Glomerular endothelial cell (primary cell): ENCODE measurements around the gene PDGFC. TPM values are rescaled to one million over a fixed set of nuclear protein-coding genes. Genes with fewer than 3 reads are reported as not detected.
"Not testable (repeated sequence)": the region's sequence is repeated elsewhere in the genome, so short reads cannot be mapped to it uniquely, and the experiment has no call there.

Experiments used
- DNase-seq: peaks from one replicate; pipeline ENCODE4 v3.0.0-alpha.2; 2011; ENCODE audit warnings: low read depth, low spot score; ENCODE audit errors: extremely low read depth
- total RNA-seq: library from RNA; depleted of rRNA; stranded (reverse); fragments of >200 nt; gene quantifications from 2 replicates; pipeline ENCODE4 v1.2.3, GENCODE V29; 2015

Gene PDGFC
- total RNA-seq, 1 donor from 2014 or later = 13.7 TPM

GRCh38 chr4:156913234-156913633 lies 58.4 kb downstream of the PDGFC start:
- DNase-seq = no peak

DNA sequence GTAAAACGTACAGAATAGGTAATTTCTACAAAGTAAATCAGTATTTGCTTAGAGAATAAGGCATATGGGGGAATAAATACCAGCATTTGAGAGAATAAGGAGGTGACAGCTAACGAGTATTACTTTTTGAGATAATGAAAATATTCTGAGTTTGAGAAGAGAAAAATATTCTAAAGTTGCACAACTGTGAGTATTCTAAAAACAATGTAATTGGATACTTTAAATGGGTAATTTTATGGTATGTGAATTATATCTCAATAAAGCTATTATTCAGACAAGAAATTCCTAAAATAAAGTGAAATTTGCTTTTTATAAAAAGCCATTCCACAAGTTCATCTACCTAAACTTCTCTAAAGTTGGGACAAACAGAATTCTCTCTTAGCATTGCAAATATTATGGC lies 62.6 kb downstream of the PDGFC start:
- DNase-seq = no peak

DNA sequence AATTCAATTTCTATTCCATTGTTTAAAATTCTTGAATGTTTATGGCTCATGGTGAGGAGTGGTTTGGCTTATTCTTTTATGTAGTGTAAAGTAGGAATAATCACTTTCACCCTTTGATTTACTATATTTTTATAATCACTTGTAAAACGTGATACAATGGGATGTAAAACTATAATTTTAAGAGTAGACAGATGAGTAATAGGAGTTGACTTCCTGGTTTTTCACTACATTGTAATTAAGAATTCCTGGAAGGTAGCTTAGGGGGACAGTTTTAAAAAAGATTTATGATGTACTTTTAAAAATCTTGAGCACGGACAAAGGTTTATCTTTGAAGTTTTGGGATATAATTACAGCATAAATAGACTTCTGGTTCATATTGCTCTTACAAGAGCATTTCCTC lies 65.3 kb downstream of the PDGFC start:
- no peak for DNase-seq

GRCh38 chr4:156901871-156902270 lies 69.7 kb downstream of the PDGFC start:
- DNase-seq = no peak

DNA sequence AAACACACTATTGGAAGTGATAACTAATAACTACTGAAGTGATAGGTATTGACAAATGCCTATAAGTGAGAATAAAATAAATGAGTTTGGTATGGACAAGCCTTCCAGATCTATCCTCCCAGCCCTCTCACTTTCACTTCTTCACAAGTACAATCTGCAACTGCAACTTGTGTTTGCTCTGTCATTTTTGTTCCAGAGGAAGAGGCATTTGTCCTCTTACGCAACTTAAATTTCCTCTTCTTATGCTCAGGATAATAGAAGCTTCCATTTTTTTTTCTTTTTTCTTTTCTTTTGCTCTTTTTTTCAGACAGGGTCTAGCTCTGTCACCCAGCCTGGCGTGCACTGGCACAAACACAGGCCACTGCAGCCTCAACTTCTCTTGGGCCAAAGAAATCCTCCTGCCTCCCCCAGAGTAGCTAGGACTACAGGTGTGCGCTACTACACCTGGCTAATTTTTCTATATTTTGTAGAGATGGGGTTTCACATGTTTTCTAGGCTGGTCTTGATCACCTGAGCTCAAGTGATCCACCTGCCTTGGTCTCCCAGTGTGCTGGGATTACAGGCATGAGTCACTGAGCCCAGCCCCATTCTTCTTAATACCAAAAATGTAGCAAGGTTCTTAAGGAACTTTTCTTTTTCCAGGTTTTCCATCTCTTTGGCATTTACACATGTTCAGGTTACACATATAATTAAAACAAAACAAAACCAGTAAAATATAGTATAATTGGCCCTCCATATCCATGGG lies 73.1 kb downstream of the PDGFC start:
- DNase-seq = no peak

GRCh38 chr4:156896527-156896926 lies 75.1 kb downstream of the PDGFC start:
- no peak for DNase-seq

- DNase-seq = no peak
These were observed 77.4 kb downstream of the PDGFC start for GRCh38 chr4:156894234-156894633.

DNA sequence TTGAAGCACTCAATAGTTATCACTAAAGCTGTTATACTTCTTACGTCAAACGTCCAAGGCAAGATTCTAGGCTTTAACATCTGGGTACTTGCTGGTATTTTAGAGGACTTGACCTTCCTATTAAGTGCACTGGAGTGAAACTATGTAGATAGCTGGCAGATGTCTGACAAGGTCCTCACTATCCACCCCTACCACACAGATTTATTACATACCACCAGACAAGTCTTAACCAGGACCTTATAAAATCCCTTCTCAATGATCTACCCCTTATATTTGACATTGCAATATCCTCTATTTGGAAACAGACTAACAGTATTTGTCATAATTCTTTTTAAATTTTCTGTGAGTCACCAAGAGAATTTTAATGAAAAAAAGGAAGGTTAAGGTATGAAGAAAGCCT lies 78.8 kb downstream of the PDGFC start:
- no peak for DNase-seq

DNA sequence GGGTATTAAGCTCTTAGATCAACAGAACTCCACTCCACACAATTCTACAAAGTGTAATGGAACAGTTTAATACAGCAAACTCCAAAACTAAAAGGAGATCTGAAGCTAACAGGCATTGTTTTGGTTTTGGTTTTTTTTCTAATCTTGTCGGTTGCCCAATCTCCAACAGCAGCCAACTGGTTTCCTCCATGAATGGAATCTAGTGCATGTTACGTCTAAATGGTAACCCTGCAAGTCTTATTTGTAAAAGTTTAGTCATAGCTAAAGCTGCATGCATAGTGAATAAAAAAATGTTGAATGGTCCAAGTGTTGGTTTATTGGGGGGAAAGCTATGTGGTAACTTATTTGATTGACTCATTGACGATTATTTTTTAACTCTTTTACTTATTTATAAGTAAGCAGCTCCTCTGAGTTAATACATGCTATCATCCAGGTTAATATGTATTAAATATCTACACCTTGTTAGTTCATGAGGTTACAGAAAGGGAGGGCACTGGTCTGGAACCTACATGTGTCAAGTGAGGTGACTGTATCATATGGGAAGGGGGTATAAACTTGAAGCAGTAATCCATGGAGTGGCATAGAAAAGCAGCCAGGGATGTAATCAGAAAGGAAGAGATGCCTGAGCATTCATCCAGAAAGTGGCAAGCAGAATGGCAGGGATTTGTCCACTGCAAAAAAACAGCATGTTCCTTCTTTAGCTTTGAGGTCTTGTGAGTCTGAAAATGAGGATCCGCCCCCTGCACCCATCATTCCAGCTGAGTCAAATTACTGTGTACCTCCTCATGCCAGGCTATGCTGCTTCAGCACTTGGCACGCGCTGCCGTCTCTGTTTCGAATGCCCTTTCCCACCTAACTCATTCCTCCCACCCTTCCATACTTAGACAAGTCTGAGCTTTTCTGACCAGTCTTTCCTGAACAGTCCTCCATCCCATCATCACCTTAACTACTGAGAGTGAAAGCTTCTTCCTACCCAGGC lies 81.7 kb downstream of the PDGFC start:
- DNase-seq = no peak

- no peak for DNase-seq
These were observed 82.8 kb downstream of the PDGFC start for GRCh38 chr4:156888762-156889161.

- no peak for DNase-seq
These were observed 85.1 kb downstream of the PDGFC start for GRCh38 chr4:156886481-156886880.

DNA sequence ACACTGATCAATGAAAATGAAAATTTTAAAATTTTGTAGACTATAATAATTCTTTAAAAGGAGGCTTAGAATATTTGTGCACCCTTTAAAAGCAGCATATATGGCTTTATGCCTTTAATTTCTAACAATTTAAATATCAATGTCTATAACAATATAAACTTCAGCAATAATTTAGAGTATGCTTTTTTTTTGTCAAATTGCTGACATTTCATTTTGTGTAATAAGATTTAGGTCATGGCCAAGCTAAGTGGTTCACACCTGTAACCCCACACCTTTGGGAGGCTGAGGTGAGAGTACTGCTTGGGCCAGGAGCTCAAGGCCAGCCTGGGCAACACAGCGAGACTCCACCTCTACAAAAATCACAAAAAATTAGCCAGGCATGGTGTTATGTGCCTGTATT lies 86.2 kb downstream of the PDGFC start:
- no peak for DNase-seq

GRCh38 chr4:156884183-156884582 lies 87.4 kb downstream of the PDGFC start:
- no peak for DNase-seq

- no peak for DNase-seq
These were observed 95.9 kb downstream of the PDGFC start for GRCh38 chr4:156875704-156876103.

GRCh38 chr4:156875055-156875454 lies 96.5 kb downstream of the PDGFC start:
- DNase-seq = no peak

GRCh38 chr4:156873799-156874198 lies 97.8 kb downstream of the PDGFC start:
- DNase-seq = no peak

GRCh38 chr4:156870861-156871260 lies 100.7 kb downstream of the PDGFC start:
- DNase-seq = no peak

DNA sequence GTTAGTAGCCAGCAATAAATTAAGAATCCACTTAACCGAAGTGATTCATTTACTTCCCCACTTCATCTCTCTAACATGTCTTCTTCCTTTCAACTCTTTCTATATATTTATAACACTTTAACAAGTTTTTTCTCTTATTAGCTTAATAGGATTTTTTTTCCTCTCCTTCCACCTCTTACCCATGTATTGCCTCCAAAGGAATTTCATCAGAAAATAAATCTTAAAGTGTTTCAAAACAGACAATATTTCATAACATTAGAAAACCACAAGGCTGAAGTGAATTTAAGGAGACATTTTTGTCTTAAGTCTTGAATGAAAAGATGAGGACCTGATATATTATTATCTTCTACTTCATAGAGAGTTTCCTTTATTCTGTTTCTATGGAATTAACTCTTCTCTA lies 101.5 kb downstream of the PDGFC start:
- no peak for DNase-seq

- DNase-seq = not testable (repeated sequence)
These were observed 105.5 kb downstream of the PDGFC start for GRCh38 chr4:156866088-156866487.

- DNase-seq = no peak
These were observed 106.1 kb downstream of the PDGFC start for GRCh38 chr4:156865451-156865850.

GRCh38 chr4:156858071-156858470 lies 113.5 kb downstream of the PDGFC start:
- no peak for DNase-seq

DNA sequence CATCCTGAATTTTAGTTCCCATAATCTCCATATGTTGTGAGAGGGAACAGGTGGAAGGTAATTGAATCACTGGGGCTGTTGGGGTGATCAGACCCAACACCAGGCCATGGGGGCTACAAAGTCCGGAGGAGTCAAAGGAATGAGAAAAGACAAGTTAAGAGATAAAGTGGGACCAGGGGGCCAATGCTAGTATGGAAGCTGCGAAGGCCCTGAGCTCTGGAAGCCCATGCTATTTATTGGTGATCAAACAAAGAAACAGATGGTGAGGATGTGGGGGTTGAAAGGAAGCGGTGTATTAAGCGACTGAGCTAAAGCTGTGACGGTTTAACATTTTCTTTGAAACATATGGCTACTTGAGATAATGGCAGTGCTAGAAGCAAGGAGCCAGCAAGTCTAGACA lies 132.8 kb downstream of the PDGFC start:
- DNase-seq = no peak
